Ureter (tissue), 1 donor: ENCODE results near the gene TNIK. TPM values are rescaled to one million over a fixed set of nuclear protein-coding genes. Genes with fewer than 3 reads are reported as not detected.

Source experiments
- DNase-seq: peaks from one replicate; pipeline ENCODE4 v3.0.0-alpha.2; 2020; ENCODE audit warnings: low spot score
- total RNA-seq: library from RNA; stranded (reverse); gene quantifications from one replicate; pipeline ENCODE4 v1.2.4, GENCODE V29; 2023
- donor health status: DM: yes; HTN: yes; CAD: no.

TNIK gene
- total RNA-seq, 1 donor from 2014 or later: 17.1 TPM

DNA sequence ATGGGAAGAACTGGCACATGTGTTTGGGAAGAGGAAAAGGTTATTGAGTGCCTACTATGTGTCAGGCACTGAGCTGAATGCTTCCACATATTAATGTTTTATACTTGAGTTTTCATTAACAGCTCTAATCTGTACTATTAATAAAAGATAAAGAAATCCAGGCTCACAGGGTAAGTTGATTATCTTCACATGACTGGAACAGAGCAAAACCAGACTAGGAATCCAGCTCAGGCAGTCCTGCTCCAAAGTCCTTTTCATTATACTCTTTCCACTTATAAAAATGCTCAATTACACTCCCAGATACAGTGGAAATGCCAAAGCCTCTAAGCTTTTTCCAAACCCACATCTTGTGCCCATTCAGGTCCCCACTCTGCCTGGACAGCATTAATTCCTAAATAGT, 97.6 kb downstream of the TNIK start:
- no peak for DNase-seq

DNA sequence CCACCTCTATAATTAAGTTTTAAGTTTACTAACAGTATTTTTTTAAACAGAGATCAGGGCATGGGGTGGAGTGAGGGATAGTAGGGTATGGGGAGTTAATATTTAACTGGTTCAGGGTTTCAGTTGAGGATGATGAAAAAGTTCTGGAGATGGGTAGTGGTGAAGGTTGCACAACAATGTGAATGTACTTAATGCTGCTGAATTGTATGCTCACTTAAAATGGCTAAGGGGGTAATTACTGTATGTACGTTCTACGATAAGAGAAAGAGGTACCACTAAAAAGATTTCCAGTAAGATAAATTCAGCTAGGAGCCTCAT, 101.4 kb downstream of the TNIK start:
- no peak for DNase-seq

DNA sequence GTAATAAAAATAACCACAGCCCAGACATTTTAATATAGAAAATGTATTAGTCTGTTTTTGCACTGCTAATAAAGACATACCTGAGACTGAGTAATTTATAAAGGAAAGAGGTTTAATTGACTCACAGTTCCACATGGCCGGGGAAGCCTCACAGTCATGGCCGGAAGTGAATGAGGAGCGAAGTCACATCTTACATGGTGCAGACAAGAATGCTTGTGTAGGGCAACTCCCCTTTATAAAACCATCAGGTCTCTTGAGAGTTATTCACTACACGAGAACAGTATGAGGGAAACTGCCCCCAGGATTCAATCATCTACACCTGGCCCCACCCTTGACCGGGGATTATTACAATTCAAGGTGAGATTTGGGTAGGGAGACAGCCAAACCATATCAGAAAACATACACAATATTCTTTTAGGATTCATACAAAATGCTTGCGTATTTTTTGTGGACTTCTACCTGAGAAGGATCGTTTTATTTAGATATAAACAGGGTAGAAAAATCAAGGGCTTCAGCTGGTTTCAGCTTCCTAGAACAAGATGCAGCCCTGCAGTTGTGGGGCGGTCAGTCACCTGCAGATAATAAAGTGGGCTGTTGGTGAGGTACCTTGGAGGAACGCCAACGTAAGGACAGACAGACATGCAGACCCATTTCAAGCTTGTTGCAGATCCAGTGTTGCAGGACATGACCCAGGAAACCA, 101.9 kb downstream of the TNIK start:
- DNase-seq: no peak

DNA sequence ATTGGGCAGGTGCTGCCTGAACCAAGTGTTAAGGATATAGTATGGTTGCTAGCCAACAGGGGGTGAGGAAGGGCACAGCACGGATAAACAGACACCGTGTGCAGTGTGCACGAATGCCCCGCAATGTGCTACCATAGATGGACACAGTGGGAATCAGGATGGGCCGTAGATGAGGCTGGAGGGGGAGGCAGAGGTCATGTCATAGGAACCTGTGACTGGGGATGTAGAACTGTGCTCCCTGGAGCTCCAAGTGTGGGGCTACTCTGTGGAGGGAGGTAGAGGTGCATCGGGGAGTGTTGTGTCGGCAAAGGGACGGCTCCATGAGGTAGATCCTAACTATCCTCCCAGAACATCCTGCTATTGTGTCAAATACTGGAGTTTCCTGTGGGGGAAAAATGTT, 102.5 kb downstream of the TNIK start:
- DNase-seq: no peak

DNA sequence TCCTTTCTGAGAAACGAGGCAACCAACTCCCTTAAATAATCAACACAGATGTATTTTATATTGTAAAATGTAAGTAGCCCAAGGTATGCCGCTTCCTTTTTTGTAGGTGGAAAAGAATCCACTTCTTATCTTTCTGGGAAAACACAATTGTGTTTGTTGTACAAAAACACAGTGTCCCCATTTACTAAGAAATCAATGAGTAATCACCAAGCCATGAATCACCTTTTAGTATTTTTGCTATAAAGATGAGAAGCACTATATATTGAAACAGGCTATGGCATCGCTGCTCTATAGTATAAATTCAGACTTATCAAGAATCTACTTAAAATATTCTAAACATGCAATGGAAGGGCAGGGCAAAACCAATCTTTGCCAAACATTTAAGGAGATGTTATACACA, 104.0 kb downstream of the TNIK start:
- no peak for DNase-seq

DNA sequence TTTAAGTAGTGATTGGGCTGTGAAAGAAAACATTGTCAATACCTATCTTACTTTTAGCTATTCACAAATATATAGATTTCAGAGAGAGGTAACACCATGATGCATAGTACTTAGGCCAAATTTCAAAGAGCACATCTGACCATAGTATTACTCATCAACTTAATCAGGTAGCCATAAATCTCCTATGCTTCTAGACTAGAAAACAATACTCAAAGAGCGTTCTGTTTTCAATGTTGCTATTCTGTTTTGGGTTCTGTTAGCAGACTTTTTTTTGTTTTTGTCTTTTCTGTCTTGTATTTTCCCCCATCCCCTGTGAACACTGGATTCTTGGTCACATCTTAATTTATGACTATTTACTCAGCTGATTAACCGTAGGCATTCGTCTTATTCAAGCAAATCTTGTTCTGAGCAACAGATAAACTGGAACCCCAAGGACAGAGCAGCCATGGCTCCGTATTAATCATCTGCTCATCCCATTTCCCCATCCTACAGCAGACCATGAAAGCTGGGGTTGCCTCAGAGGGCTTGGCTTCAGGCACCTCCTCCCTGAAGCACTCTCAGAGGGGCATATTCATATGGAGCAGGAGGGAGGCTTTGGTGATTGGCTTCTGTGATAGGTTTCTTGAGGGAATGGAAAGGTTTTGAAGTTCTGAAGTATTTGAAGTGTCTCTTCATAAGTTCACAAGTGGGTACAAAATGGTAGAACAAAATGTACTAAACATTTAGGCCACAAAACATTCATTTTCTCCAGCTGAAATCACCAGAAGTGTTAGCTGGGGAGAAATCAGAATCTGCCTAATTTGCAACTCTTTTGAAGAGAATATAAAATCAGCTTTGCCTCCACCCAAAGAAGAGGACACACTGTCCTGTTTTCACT, 105.3 kb downstream of the TNIK start:
- DNase-seq: no peak

DNA sequence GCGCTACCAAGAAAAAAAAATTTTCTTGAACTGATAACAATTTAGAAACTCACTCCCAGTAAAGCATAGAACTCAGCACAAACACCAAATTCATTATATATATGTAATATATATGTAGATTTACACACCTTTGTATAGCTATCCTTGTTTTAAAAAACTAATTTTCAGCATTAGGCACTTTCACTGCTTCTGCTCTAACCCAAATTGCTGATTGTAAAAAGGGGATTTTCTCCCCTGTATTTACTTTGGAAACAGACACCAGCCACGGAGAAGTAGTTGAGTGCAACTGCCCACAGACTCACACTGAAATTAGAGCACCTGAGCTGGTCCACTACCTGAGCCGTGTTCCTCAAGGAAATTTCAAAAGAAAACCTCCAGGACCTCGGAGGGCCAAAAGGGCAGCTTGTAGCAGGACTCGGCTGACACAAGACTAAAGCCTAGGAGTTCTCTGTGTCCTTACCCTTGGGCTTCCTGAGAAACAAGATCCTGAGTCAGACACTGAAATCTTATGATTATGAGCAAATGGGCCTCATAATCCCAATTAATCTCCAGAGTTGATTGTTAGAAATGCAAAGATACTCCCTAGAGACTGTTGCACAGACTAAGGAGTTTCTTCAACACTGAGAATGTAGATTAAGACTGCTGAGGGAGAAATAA, 106.0 kb downstream of the TNIK start:
- no peak for DNase-seq

DNA sequence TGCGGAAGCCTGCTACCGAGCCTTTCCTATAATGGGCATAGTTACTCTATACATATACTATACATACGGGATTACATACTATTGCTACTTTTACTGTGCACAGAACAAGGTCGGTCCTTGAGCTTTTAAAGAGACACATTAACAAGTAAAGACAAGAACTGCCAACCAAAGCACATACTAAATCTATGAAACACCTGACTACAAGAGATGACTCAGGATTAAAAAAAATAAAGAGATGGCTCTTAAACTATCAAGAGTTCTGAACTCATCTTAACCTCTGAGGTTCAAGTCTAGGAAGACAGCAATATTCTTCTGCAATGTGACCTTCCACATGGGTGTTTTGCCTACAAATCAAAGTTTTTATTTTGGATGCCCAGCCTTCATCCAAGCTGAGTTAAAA, 106.8 kb downstream of the TNIK start:
- no peak for DNase-seq

DNA sequence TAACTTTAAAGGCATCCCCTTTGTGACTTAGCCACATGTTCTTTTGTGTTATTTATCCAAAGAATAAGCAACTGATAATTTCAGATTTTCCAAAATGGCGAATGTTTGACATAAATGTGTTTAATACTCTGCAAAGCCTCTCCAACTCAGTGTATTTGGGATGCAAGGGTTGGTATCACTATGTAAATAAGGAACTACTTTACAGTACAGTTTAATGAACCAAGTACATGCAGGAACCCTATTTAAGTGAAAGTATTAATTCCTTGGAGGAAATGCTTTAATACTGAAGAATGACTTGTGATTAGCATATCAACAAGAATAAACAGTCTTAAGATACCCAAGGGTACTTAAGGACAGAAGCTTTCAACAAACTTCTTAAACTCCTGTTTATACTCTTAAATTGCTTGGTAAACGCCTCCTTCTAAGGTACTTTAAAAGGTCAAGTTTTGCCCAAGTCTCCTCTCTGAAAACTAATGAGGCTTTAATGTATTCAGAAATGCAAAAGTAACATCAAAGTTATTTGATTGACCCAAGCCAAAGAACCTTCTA, 107.7 kb downstream of the TNIK start:
- DNase-seq: no peak

DNA sequence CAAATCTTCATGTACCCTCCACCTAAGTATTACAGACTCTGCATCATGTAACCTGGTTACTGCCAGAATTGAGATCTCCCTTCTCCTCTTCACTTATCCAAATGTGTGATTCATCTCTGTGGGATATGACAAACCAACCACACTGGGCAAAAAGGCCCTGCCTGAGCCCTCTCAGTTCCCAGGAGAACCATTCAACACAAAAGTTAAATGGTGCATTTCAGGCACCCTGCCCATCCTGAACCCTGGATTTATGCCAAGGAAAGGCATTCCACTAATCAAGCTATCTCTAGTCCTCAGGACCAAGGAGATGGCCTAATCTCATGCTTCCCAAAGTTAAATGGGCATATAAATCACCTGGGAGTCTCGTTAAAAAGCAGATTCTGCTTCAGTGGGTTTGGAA, 108.5 kb downstream of the TNIK start:
- no peak for DNase-seq

DNA sequence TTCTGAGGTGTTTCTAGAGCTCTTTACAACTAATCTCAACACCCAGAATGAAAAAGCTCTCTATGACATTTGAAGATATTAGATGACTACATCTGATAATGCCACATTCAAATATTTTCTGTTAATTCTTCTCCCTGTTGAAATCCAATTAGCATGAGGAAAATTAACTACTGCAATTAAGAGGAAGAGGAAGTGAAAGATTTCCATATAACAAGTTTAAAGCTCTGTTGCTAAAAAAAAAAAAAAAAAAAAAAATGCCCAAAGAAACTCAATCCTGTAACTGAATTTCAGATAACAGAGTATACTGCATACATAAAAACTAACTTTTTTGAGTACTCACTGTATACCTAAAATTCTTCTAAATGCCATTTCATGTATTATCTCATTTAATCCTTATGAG, 109.8 kb downstream of the TNIK start:
- no peak for DNase-seq

DNA sequence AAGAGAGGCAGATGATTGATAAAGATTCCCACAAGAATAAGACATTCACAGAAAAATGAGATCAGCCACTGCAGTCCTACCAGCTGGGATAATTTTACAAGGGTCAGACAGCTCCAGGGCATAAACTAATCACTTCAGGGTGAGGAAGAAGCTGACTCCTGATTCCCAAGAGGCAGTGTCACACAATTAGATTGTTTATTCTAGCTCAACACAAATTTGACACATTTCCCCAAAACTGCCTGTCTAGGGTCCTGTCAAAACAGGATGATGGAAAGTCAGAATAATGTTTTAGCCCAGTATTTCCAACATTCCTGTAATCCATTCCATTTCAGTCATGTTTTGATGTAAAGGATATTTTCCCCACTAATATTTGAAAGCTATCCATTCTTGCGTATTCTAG, 110.8 kb downstream of the TNIK start:
- no peak for DNase-seq

DNA sequence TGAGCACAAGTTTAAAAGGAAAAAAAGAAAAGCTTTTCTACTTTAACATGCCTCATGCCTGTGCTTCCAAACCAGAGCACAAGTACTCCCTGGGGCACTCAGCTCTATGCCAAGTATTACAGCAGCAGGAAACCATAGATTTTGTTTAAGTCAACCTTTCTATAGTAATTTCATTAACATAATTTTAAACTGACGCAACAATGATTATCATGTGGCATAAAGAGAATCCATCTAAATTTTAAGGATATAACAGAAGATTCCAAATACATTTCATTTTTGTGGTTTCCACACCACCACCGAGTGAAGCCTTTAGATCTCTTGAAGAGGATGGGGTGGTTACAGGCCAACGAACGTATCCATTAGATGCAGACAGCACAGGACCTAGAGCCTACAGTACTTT, 112.1 kb downstream of the TNIK start:
- no peak for DNase-seq

DNA sequence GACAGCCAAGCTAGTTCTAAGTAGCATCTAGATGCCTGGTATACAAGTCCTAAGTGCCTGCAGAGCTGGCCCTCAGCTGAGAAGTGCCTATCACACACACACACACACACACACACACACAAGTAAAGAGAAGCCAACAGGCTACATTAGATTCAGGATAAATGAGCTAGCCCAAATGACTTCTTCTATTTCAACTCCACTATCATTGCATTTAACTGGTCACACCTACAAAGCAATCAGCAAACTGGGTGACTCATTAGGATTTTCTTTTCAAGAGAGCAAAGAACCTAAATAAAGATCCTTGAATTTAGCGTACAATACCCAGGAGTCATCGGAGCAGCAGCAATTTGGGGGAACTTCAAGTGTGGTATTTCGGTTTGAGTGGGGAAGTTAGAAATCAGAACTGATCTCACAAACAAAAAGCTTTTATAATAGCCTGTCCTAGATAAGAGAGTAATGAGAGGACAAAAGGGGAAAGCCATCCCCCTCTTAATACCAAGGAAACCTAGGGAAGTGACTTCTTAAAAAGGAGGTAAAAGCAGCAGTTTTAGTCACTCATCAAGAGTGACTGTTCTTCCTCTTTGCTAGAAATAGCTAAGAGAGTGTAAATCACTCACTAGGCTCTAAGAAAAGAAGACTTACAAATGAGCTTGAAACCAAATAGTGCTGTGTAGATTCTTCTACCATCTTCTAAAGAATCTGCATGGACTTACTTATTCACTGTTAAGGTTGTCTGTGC, 112.7 kb downstream of the TNIK start:
- no peak for DNase-seq

DNA sequence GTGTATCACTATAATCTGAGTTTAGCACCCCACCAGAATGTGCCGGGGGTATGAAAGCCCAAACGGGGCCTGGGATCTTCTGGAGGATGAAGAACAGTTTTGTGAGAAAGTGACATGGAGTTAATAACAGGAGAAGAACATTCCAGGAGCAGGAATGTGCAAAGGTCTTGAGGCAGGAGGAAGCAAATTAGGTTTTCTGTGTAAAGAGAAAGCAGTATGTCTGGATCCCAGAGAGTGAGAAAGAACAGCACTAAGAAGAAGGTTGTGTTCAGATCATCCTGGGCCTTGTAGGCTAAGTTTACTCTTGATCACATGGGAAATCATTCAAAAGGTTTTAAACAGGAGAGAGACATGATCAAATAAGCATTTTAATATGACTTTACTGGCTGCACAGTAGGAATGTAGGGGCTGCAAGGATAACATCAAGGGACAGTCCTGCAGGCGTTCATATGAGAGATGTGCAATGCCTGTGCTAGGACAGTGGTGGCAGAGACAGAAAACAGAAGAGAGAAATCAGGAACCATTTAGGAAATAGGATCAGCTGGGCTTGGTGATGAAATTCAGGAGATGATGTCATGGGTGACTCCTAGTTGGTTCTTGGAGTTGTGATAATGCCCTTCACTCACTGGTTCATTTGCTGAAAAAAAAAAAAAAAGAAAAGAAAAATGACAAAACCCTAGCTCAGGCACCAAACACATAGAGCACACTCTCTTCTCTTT, 113.5 kb downstream of the TNIK start:
- DNase-seq: no peak

DNA sequence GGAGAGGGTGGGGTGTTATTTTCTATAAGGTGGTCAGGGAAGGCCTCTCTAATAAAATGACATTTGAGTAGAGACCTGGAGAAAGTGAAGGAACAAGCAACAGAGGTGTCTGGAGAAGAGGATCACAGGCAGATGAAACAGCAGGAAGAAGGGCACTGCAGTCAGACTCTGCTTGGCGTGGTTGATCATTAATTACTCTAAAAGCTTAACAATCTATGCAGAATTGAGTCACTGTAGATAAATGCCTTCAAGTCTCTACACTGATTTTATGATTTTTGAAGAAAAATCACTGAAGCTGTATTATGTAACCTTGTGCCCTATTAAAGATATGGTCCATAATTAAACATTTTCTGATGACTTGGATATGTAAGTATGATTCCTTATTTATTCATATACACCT, 114.2 kb downstream of the TNIK start:
- DNase-seq: no peak

DNA sequence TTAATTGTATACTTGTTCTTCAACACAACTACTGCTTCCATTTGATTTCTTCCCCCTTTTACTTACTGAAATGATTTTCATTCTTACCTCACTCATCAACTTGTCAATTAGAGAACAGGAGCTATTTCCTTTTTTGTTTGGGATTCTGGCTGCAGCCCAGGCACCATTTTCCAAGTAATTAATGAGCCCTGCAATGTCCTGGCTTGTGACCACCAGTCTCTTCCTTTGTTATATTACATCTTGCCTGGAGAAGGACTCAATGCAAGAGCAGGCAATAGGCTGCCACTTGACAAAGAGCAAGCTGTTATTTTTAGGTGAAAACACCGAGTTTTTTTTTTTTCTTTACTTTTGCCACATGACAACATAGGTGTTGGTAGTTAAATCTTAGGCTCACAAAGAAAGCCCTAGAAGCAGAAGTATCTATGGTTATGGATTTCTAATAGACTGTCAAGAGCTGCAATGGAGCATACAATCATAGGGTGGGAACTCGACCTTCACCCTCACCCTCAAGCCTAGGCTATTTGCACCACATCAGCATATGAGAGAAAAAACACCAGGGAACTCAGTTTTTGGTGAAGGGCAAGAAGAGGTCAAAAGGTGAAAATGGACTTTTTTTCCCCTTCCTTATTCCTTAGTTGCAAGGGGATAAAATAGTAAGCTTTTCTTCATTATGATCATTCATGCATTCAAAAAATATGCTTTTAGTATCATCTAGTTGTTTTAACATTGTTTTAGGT, 114.9 kb downstream of the TNIK start:
- DNase-seq: no peak

DNA sequence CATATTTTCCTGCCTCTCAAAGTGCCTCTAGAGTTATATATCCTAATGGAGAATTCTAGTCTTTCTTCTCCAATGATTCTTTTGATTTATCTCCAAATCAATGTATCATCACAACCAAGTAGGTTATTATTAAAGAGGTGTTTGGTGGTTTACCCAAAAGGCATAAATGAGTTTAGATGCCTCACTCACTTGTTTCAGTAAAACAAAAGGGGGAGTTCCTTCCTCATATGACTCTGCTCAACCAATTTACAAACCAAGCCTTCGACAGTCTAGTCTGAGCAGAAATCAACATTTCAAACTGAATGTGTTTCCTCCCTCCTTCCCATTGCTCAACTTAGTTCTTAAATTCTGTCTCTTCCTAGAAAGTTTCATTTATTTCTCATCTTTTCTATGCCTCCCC, 116.5 kb downstream of the TNIK start:
- no peak for DNase-seq

DNA sequence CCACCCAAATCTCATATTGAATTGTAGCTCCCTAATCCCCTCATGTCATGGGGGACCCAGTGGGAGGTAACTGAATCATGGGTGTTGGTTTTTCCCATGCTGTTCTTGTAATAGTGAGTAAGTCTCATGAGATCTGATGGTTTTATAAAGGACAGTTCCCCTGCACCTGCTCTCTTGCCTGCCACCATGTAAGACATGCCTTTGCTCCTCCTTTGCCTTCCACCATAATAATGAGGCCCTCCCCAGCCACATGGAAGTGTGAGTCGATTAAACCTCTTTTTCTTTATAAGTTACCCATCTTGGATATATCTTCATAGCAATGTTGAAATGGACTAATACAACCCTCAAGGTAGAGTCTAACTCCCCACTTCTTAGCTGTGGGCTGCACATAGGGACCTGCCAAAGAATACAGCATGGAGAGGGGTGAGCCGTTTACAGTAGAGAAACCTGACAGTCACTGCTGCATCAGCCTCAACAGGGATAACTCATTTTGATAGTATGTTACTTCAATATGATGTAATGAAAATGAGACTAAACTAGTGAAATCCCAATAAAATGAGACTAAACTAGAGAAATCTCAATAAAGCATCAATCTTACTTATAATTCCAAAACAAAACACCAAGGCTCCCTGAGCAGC, 117.3 kb downstream of the TNIK start:
- no peak for DNase-seq

DNA sequence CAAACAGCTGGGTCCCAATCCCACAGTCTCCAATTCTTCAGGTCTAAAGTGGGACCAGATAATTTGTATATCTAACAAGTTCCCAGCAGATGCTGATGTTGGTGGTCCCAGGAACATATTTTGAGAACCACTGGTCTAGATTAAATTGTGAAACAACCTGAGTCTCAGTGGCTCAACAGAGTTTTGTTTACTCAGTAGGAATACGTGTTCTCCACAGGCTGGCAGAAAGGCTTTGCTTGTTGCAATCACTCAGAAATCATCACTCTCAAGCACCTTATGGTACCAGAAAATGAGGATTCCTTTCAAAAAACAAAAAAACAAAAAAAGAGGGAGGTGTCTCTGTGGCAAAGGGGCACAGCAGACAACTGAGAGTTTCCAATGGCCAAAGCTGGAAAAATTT, 118.0 kb downstream of the TNIK start:
- no peak for DNase-seq
